Measurements from ENCODE around the gene GDPGP1. TPM values are rescaled to one million over a fixed set of nuclear protein-coding genes. Genes with fewer than 3 reads are reported as not detected.

GDPGP1 gene, protein sequence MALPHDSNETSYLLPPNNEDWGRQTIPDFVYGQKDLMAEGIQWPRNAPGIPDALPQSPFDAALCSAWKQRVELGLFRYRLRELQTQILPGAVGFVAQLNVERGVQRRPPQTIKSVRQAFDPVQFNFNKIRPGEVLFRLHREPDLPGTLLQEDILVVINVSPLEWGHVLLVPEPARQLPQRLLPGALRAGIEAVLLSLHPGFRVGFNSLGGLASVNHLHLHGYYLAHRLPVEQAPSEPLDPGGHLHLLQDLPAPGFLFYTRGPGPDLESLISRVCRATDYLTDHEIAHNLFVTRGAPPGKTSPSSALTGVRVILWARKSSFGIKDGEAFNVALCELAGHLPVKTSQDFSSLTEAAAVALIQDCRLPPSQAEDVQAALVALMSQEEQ
- 5.5 and 10.4 TPM in 2 replicates for total RNA-seq

DNA sequence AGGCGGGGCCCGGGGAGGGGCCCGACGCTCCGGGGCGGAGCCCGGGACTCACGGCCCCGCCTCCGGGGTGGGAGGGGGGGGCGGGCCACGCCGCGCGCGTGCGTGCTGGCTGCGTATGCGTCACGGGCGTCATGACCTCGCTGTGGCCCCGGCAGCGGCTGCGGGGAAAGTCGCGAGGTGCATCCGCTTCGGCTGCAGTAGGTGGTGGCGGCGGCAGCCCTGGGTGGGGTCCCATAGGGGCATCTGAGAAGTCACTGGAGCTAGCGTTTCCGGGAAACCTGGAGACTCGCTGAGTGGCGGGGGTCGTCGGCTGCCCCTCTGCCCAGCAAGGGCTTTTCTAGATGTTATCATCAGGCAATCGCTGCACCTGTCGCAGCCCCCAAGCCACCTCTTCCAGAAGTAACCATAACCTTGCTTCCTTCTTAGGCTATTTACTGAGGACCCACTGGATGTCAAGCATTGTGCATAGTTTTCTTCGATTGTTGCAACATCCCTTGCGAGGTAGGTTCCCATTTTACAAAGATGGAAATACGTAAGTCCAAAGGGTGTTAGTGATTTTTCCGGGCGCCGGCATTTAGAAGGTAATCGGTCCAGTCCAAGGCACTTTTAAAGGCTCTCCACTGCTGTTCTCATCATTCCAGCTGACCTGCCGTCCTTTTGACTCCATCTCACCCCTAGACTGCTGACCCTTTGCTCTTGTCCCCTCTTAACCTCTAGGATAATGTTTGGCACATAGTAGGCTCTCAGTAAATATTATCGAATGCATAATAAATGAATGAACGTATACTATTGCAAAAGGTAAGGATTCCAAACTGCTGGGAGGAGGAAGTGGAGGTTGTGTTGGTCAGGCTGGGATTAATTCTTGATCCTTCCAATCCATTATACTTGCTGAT is at the start of gene GDPGP1:
TSS of gene GDPGP1 (plus strand) at position 114 of the 893 bp plus-strand sequence. CDS start 6,700 bp downstream, outside the sequence.

DNA sequence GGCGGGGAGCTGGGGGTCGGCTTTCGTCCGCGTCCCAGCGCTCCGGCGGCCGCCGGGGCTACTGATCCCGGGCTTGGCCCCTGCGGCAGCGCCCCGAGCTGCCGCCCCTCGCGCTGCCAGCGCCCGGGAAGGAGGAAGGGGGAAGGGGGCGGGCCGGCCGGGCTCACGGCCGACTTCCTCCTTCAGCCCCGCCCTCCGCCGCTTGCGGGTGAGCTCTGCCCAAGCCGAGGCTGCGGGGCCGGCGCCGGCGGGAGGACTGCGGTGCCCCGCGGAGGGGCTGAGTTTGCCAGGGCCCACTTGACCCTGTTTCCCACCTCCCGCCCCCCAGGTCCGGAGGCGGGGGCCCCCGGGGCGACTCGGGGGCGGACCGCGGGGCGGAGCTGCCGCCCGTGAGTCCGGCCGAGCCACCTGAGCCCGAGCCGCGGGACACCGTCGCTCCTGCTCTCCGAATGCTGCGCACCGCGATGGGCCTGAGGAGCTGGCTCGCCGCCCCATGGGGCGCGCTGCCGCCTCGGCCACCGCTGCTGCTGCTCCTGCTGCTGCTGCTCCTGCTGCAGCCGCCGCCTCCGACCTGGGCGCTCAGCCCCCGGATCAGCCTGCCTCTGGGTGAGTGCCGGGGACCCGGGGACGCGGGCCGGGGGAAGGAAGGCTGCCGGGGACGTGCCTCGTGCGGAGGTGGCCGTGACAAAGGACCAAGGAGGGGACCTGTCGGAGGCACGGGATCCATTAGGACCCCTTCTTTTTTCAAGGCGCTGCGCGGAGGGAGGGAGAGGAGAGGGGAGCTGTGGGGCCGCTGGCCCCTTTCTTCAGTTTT is 32.7 kb upstream of the GDPGP1 start, which contains the start of gene SEMA4B:
TSS of gene SEMA4B (plus strand) at position 201 of the 814 bp plus-strand sequence. CDS start at position 450, 249 bp downstream.

DNA sequence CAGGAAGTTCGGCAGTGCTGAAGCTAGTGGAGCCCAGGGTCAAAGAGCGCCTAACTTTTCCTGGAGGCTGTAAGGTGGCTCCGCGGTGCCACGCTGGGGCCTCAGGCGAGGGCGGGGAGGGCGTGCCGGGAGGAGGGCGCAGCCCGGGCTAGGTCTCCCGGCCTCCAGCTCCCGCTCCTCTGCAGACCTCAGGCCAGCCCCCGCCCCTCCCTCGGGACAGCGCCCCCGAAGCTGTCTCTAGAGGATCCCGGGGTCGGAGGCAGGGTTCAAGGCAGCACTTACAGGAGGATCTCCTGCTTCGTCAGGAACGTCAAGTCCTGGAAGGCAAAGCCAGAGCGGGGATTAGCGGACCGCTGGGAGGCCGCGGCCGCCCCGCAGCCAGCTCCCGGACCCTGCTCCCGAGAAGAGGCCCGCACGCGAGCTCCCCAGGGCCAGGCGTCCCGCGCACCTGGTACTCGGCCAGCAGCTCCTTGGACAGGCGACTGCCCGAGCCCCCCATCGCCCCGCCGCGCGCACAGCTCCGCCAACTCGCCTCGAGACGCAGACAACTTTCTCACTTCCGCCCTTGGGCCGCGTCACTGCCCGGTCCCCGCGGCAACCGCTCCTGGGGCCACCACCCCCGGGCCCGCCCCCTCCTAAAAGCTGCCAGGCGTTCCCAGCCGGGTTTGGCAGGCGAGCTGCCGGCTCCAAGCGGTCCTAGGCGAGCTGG is 468 bp upstream of the GDPGP1 start, which contains the start of gene CIB1:
TSS of gene CIB1 (minus strand) at position 555 of the 709 bp plus-strand sequence. CDS start at position 499, 56 bp downstream.

DNA sequence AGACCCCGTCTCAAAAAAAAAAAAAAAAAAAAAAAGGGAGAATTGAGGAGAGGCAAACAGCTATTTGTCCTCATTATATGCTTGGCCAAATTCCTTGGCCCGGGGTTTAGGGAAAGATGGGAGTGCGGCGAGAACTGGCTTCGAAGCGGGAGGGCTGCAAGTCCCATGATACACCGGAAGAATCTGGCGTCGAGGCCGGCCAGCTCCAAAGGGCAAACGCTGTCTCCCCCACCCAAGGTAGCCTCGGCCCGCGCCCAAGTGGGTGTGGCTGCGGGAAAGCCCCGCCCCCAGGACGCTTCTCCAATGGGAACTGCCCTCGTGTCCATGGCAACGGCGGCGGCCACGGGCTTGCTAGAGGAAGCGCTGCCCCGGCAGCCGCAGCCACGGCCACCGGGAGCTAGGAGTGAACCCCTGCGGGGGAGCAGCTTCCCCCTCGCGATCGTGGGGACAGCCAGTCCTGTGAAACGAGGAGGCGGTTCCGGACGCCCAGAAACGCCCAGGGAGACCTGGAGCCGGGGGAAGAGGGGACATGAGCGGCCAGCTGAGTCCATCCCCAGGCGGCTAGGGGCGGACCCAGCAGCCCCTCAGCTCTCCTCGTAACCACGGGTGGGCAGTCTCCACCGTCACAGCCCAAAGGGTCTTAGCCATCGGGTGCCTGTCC is 15.3 kb downstream of the GDPGP1 start, which contains the start of gene TTLL13:
TSS of gene TTLL13 (plus strand) at position 354 of the 661 bp plus-strand sequence. CDS start 1,075 bp downstream, outside the sequence.

DNA sequence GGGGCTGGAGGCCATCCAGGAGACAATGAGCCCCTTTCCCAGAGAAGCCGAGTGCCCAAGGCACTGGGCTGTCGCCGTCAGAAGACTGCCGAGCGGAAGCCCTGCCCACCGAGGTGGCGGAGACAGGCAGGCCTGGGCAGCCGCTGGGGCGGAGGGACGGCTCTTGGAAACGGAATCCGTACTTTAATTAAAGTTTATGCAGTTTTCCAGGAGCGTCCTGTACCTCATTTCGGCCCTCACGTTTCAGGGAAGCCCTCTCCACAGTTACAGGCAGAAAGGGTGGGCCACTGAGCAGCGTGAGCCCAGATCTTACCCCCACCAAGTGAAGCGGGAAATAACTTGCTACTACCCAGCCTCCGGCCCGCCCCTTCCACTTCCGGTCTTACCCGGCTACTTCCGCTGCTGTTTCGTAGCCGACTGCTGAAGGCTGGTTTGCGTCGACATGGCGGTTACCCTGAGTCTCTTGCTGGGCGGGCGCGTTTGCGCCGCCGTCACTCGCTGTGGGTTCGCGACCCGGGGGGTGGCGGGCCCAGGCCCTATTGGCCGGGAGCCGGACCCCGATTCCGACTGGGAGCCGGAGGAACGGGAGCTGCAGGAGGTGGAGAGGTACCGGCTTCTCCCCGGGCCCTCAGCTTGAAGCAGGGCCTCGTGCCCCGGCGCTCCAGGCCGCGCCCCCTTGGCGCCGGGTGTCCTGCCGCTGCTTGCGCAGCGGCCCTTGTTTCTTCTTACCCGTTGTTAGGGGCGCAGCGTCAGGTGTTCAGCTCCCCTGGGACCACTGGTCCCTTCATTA is 31.5 kb downstream of the GDPGP1 start, which contains the start of gene NGRN:
TSS of gene NGRN (plus strand) at position 402 of the 790 bp plus-strand sequence. CDS start at position 443, 41 bp downstream.

Other genes starting within 250 kb of the GDPGP1 start
- gene ZNF710, start 232.9 kb upstream of the GDPGP1 start, total RNA-seq: 8.9 and 16.7 TPM in 2 replicates
- 48.8 and 66.0 TPM in 2 replicates for gene IDH2, start 131.7 kb upstream of the GDPGP1 start, total RNA-seq
- gene SEMA4B, start 32.9 kb upstream of the GDPGP1 start, total RNA-seq: 19.9 and 25.6 TPM in 2 replicates
- gene CIB1, start 268 bp upstream of the GDPGP1 start, total RNA-seq: 28.9 and 31.9 TPM in 2 replicates
- not detected in 2 replicates for gene TTLL13, start 15.3 kb downstream of the GDPGP1 start, total RNA-seq
- gene NGRN, start 31.5 kb downstream of the GDPGP1 start, total RNA-seq: 62.1 and 91.1 TPM in 2 replicates
- gene ZNF774, start 118.1 kb downstream of the GDPGP1 start, total RNA-seq: 1.5 and 1.9 TPM in 2 replicates
- 215 and 278 TPM in 2 replicates for gene IQGAP1, start 154.0 kb downstream of the GDPGP1 start, total RNA-seq